ENCODE measurements around the gene ACBD6.

ACBD6 gene

GRCh38 chr1:180241716-180242544, 260.4 kb downstream of the ACBD6 start:
- no peak for DNase-seq (ENCODE audit: low spot score)

- no peak for DNase-seq (ENCODE audit: low spot score)
These were observed 263.0 kb downstream of the ACBD6 start for GRCh38 chr1:180239145-180240096.

DNA sequence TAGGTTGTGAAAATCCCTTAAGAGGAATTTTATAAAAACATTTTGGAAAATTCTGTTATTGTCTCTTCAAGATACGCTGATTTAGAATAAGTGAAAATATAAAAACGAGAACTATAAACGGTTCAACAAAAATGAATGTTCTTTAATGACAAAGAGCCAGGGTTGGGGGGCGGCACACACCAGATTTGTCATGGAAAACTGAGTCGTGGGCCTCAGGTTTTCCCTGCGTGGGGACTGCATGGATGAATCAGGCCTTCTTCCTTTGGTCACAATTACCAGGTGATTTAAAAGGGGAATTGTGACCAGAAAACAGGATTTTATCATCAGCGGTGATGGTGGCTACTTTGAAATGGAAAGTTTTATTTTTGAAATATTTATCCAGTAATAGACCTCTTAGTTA, 263.7 kb downstream of the ACBD6 start:
- DNase-seq (ENCODE audit: low spot score) = no peak
